ENCODE measurements around the gene NID2.

Gene NID2

DNA sequence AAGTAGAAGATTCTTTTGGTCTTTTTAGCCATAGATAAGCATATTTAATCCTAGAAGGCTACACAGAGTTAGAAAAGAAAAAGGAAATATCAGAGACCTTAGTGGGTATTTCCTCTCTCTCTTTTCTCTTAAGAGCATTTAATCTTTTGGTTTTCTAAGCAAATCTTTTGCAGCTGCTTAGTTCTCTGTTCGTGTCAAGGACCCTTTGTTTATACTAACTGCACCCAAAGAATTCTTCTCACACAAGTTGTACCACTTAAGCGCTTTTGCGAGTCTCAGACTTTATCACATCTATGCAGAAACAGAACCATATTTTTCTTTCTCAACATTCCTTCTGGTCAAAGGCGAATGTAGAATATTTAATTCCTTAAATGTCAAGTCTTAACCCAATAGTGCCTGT lies 17.9 kb upstream of the NID2 start:
- Mint-ChIP-seq H3K4me3 (no peak overlapping the region), H3K4me1 (no peaks in the 10 kb centered on the region), H3K27ac (no peak overlapping the region), H3K36me3 (no peaks in the 10 kb centered on the region), H3K9me3 (peaks cover 2% of the 10 kb centered on the region)
- ATAC-seq (no peak), DNase-seq (ENCODE audit: low spot score in 2 of 2) (no peak)

DNA sequence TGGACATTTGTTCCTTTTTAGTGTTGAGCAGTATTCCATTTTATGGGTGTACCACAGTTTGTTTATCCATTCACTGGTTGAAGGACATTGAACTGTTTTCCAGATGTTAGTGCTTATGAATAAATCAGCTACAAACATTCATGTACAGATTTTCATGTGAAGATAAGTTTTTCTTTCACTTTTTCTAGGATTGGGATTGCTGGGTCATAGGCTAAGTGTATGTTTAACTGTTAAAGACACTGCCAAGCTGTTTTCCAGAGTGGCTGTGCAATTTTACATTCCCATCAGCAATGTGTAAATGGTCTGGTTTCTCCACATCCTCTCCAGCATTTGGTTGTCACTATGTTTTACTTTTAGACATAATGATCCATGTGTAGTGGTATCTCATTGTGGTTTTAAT lies 14.0 kb upstream of the NID2 start:
- Mint-ChIP-seq H3K9me3 (peaks cover 2% of the 10 kb centered on the region), H3K36me3 (no peaks in the 10 kb centered on the region), H3K4me1 (no peaks in the 10 kb centered on the region), H3K4me3 (no peak overlapping the region), H3K27ac (no peak overlapping the region)
- ATAC-seq (no peak), DNase-seq (ENCODE audit: low spot score in 2 of 2) (no peak)

DNA sequence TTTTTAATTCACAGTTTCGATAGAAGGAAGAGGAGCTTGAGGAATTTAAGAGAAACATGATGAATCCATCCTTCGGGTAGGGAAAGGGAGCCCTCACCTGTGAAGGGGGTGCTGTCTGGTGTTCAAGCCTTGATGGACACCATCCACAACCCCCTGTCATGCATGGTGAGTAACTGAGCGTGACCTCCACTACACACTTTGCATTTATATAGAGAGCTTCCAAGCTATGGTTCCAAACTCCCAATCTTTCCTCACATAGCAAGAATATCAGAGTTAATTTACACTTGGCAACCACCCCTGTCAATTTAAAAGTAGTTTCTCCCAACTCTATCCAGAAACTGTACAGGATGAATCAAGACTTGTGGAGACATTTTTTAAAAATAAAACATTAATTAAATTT lies 13.1 kb upstream of the NID2 start:
- no peak for DNase-seq (ENCODE audit: low spot score in 2 of 2)
- ATAC-seq = no peak
- peaks cover 2% of the 10 kb centered on the region for H3K9me3 Mint-ChIP-seq
- no peaks in the 10 kb centered on the region for H3K4me1 Mint-ChIP-seq
- no peaks in the 10 kb centered on the region for H3K36me3 Mint-ChIP-seq
- H3K27ac Mint-ChIP-seq = no peak overlapping the region
- H3K4me3 Mint-ChIP-seq = no peak overlapping the region

DNA sequence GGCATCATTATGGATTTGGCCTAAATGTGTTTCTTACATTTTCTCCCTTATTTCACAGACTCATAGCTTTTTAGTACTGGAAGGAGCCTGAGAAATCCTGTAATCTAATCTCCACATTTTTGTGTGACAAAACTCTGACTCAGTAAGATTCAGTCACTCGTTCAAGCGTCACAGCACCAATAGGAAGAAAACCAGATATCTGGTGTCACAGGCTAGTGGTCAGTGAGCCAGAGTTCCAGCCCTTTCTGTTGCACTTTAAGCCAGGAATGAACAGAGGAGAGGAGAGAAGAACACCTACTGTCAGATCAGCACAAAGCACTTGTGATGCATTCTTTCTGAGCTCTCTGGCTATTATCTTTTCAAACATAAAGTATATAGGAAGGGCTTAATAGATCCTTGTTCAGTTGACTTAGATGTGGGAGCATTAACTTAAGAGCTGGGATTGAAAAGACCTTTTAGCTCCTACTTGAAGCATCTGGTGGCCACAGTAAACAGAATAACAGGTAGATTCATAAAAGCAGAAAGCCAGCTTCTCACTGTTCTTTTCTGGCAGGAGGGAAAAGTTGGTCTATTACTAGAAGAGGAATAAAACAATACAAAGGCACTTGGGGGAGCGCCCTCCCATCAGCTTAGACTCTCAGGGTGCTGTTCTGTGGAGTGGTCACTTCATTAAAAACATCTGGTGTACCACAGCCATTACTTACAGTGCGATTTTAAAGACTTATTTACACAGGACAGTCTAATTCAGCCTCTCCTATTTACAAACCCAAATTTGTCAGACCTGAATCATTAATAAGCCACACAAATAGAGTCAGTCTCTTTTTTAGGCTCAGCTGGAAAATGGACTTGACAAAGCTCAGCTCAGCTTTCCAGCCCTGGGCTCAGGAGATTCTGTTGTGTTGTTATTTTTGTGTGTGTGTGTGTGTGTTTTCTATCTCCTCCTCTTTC lies 12.2 kb upstream of the NID2 start:
- Mint-ChIP-seq H3K4me1 (no peaks in the 10 kb centered on the region), H3K9me3 (peaks cover 2% of the 10 kb centered on the region)
- no peak for ATAC-seq

DNA sequence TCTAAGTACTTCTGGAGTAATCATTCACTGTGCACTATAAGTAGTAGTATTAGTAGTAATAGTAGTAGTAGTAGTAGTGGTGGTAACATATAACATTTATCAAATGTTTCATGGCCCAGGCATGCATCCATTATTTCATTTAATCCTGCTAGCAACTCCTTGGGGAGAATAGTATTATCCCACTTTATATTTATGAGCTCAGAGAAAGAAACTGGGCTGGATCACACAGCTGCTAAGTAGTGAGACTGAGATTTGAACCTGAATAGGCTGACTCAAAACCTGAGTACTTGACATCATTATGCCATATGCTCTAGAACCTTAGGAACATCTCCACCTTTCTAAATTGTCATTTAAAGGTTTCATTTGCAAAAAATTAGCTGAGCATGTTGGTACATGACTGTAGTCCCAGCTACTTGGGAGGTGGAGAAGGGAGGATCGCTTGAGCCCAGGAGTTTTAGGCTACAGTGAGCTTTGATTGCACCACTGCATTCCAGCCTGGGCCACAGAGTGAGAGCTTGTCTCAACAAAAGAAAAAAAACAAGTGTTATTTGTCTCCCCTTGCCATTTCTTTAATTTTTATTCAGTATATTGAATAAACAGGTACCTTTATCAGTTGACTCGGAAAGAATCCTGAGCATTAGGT lies 11.4 kb upstream of the NID2 start:
- Mint-ChIP-seq H3K27ac (no peak overlapping the region), H3K4me1 (no peaks in the 10 kb centered on the region), H3K9me3 (peaks cover 2% of the 10 kb centered on the region), H3K36me3 (no peaks in the 10 kb centered on the region), H3K4me3 (no peak overlapping the region)
- DNase-seq (ENCODE audit: low spot score in 2 of 2) = no peak
- ATAC-seq = no peak

More for the DNA sequence above, 12.2 kb upstream of the NID2 start:
- DNase-seq (ENCODE audit: low spot score in 2 of 2) = no peak
- no peaks in the 10 kb centered on the region for H3K36me3 Mint-ChIP-seq
- H3K27ac Mint-ChIP-seq = no peak overlapping the region
- H3K4me3 Mint-ChIP-seq = no peak overlapping the region

DNA sequence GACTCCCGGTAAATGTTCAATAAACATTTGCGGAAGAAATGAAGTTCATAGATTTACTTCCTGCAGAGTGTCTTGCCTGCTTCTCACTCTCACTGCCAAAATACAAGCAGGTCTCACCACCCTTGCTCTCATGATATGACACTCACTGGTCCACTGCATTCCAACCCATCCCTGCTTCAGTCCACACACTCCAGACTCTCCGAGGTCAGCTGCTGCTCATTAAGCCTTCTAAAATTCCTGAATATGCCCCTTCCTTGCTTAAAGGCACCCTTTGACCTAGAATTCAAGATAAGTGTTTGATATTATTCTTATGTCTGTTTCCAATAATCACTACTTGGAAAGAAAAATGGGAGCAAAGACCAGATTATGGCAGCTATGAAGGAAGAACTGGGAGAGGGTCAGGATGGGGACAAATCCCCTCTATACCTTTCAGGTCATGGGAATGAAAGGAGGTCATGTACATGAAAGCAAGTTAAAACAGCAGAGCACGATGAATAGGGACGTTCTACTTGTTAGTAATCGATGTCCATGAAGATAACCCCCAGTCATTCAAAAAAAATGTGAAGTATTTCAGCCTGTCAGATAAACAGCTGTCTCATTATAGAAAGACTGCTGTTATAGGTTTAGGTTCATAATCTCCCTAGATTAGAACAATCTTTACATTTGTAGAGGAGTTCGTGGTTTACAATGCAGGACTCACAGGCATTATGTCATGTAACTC lies 10.5 kb upstream of the NID2 start:
- Mint-ChIP-seq H3K27ac (no peak overlapping the region), H3K4me3 (no peak overlapping the region), H3K4me1 (peaks cover under 1% of the 10 kb centered on the region), H3K9me3 (peaks cover 2% of the 10 kb centered on the region), H3K36me3 (no peaks in the 10 kb centered on the region)
- DNase-seq (ENCODE audit: low spot score in 2 of 2) = no peak
- ATAC-seq = no peak

DNA sequence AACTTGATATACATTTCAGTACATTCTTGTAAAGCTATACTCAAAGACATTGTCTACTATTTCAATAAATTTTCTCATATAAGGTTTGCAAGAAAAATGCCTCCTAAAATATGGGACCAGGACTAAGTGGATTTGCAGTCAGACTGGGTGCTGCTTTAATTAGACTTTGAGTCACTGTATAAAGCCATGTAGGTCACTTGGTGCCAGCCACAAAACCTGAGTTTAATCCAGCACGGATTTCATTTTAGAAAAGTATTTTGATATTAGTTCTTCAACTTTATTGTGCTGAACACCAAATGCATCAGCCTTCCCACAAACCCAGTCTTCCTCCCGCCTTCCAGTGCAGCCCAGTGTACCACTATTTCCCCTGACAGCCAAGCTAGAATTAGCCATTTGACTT lies 9.9 kb upstream of the NID2 start:
- H3K4me1 Mint-ChIP-seq = peaks cover 5% of the 10 kb centered on the region
- H3K36me3 Mint-ChIP-seq = no peaks in the 10 kb centered on the region
- H3K9me3 Mint-ChIP-seq = no peaks in the 10 kb centered on the region
- DNase-seq (ENCODE audit: low spot score in 2 of 2) (no peak), ATAC-seq (no peak)
- H3K27ac Mint-ChIP-seq = no peak overlapping the region
- no peak overlapping the region for H3K4me3 Mint-ChIP-seq

DNA sequence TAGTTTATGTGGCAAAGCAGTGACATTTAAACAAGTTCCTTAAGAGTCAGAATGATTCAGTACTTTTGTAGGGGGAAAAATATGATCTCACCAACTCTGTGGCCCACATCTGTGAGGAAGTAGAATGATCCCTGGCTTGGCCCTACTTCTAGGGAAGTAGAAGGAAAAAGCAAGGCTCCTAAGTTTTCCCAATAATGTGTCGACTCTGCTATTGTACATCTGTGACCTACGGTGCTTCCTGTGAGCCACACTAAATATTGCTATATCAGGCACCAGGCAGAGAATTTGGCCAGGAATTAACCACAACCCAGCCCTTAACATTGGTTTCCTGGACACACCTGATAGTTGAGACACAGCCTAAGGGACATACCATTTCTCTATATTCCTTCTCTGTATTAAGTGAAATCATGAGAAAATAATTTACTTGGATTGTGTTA lies 9.3 kb upstream of the NID2 start:
- no peak for ATAC-seq
- DNase-seq (ENCODE audit: low spot score in 2 of 2) = no peak
- Mint-ChIP-seq H3K36me3 (no peaks in the 10 kb centered on the region), H3K4me1 (peaks cover 5% of the 10 kb centered on the region), H3K27ac (no peak overlapping the region), H3K4me3 (no peak overlapping the region), H3K9me3 (no peaks in the 10 kb centered on the region)

DNA sequence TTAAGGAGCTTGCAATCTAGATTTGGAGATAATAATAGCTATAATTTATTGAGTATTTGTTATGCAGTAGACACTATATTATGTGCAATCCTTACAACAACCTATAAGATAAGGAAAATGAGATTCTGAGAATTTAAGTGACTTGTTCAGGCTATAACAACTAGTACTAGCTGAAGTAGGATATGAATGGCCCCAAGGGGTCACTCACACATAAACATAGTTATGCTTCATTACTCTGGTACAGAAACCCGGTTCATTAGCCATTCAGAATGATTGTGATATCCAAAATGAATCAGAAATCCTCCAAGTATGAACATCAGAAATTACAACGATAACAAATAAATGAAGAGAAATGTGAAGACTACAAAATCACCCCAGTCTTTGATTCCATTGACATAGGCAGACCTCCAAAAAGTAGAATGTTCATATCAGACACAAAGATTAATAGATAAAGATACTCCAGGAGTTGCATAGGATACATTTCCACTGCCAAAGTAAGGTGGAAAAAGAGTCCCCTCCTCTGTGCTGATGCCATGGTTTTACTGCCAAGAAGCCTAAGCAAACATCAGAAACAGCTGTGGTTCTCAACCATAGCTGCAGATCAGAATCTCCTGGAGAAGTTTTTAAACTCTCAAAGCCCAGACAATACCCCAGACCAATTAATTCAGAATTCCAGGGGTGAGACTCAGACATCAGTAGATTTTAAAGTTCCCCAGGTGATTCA lies 8.6 kb upstream of the NID2 start:
- Mint-ChIP-seq H3K27ac (no peak overlapping the region), H3K4me1 (peaks cover 5% of the 10 kb centered on the region), H3K36me3 (no peaks in the 10 kb centered on the region), H3K9me3 (no peaks in the 10 kb centered on the region), H3K4me3 (no peak overlapping the region)
- no peak for ATAC-seq
- no peak for DNase-seq (ENCODE audit: low spot score in 2 of 2)

DNA sequence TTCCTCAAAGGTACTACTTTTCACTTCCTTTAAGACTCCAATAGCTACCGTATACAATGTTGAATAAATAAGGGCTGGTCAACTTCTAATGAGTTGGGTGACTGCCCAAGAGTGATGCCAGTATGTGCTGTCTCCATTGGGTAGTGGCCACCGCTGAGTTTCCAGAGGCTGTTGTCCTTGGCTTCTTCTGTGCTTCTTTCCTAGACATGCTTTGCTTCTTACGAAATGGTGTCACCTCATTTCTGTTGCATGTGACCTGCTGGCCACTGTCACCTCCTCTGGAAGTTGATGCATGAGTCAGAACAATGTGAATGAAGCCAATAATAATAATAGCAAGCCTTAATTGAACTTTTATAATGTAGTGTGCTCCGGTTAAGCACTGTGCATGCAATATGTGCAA lies 7.5 kb upstream of the NID2 start:
- DNase-seq (ENCODE audit: low spot score in 2 of 2) = no peak
- no peak for ATAC-seq
- Mint-ChIP-seq H3K4me3 (no peak overlapping the region), H3K4me1 (peaks cover 5% of the 10 kb centered on the region), H3K36me3 (no peaks in the 10 kb centered on the region), H3K9me3 (no peaks in the 10 kb centered on the region), H3K27ac (no peak overlapping the region)

DNA sequence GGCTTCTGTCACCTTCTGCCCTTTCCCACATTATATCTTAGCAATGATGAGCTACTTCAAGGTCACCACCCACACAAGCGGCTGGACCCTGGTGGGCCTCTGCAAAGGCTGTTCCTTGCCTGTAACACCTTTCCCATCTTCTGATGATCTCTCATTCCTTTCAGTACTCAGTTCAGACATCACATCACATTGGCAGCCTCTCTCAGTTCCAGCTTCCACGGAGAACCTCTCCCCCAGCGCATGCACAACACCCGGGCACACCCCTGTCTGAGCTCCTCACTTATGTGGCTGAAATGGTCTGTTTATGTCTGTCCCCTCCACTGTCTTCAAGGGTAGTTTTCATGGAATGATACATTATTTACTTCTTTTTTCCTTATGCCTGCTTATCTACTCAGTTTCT lies 6.5 kb upstream of the NID2 start:
- H3K4me1 Mint-ChIP-seq = peaks cover 5% of the 10 kb centered on the region
- DNase-seq (ENCODE audit: low spot score in 2 of 2) (no peak), ATAC-seq (no peak)
- no peaks in the 10 kb centered on the region for H3K9me3 Mint-ChIP-seq
- no peak overlapping the region for H3K4me3 Mint-ChIP-seq
- H3K36me3 Mint-ChIP-seq = no peaks in the 10 kb centered on the region
- H3K27ac Mint-ChIP-seq = no peak overlapping the region

DNA sequence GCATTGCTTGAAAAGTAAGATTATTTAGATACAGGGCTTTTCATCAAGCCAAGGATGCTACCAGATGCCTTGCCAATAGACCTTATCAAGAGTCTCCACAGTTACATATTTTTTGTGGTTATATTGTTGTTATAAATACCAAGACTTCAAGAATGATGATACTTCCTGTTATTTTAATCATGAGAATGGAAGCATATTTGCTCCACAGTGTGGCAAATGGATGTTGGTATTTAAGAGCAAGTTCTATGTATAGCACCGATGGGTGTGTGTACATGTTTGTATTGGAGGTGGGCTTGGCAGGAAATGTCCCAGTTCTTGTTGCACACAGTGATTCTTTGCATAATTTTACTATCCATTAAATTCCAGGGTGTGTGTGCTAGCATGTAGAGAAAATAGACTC lies 4.4 kb upstream of the NID2 start:
- H3K4me3 Mint-ChIP-seq = no peak overlapping the region
- no peak for ATAC-seq
- no peak for DNase-seq (ENCODE audit: low spot score in 2 of 2)
- H3K9me3 Mint-ChIP-seq = no peaks in the 10 kb centered on the region
- no peaks in the 10 kb centered on the region for H3K36me3 Mint-ChIP-seq
- H3K27ac Mint-ChIP-seq = no peak overlapping the region
- peaks cover 7% of the 10 kb centered on the region for H3K4me1 Mint-ChIP-seq

DNA sequence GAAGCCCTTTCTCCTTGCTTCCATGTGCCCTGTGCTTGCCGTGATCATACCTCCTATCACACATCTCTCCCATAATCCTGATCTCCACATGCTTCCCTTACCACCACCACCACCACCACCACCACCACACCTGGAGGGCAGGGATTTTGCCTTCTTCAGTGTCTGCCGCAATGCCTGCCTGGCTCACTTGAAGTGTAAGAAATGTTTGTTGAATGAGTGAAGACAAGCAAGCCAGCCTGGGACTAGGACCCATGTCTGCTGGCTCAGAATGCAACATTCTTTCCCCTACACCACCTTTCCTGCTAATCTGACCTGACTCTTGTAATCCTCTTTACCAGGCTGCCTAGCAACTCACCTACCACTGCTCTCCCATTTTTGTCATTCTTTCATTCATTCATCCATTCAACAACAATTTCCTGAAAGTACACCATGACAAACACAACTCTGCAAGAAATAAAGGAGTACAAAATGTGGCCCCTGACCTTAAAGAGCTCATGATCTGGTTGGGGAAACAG lies 3.5 kb upstream of the NID2 start:
- Mint-ChIP-seq H3K9me3 (no peaks in the 10 kb centered on the region), H3K36me3 (no peaks in the 10 kb centered on the region), H3K4me1 (peaks cover 16% of the 10 kb centered on the region), H3K27ac (no peak overlapping the region), H3K4me3 (no peak overlapping the region)
- DNase-seq (ENCODE audit: low spot score in 2 of 2) (no peak), ATAC-seq (no peak)

DNA sequence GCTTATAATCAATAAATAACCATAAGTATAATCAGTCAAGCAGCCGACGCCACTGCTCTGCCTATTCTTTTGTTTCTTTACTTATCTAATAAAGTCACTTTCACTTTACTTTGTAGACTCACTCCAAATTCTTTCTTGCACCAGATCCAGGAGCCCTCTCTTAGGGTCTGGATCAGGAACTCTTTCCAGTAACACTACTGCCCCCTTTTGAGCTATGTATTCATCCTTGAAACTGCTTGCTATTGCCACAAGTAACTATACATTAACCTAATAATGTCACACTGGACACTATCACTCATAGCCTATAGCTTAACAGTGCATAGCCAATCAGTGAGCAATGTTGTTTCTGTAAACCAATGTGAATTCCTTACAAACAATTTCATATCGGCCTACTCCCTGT lies 2.8 kb upstream of the NID2 start:
- ATAC-seq = no peak
- Mint-ChIP-seq H3K27ac (no peak overlapping the region), H3K4me1 (peaks cover 16% of the 10 kb centered on the region), H3K36me3 (no peaks in the 10 kb centered on the region), H3K9me3 (no peaks in the 10 kb centered on the region), H3K4me3 (no peak overlapping the region)
- DNase-seq (ENCODE audit: low spot score in 2 of 2) = no peak

DNA sequence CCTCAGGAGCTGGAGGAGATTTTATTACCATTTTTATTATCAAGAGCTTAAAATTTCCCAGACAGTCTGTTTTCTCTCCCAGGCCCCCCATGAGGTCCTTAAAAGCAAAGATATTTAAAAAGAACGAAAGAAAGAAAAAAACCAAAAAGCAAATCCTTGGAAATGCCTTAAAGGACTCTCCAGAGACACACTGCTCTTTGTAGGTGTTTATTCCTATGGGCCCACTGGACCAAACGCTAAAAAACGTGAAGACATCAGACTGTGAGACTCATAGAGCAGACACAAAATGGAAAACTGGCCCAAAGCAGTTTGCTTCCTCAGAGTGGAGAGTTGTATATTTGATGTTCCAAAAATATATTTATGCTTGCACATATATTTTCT lies 1.2 kb upstream of the NID2 start:
- Mint-ChIP-seq H3K9me3 (no peaks in the 10 kb centered on the region), H3K36me3 (no peaks in the 10 kb centered on the region), H3K4me1 (peaks cover 16% of the 10 kb centered on the region), H3K27ac (no peak overlapping the region), H3K4me3 (peak overlapping the region; percentile 71)
- DNase-seq (ENCODE audit: low spot score in 2 of 2) (no peak), ATAC-seq (no peak)
